Measurements from ENCODE around the gene ALDH7A1.

GRCh38 chr5:126595486-126596083 is 566 bp upstream of the ALDH7A1 start:
- TF ChIP-seq CTCF (IDR thresholded peaks at IDR 0.05; ENCODE audit: low read depth, low read length, poor library complexity, severe bottlenecking): no peak
- no peak for TF ChIP-seq EZH2phosphoT487 (IDR thresholded peaks at IDR 0.05; ENCODE audit: borderline replicate concordance, low read length)
